ENCODE data around the gene FREM1.

DNA sequence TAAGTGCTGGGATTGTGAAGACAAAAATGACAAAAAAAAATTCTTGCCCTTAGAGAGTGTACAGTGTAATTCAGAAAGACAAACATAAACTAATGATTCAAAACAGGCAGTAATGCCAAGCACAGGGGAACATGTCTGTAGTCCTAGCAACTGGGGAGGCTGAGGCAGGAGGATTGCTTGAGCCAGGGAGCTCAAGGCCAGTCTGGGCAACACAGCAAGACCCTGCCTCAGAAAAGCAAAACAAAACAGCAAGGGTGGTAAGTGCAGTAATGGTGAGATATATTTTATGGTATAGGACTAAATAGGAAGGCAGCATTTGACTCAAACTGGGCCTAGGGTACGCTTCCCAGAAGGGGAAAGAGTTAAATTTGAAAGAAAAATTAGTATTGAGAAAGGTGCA is 18.9 kb downstream of the FREM1 start:
- TF ChIP-seq CTCF (IDR thresholded peaks at IDR 0.05; ENCODE audit: insufficient read depth, low read depth, low read length), result no peak
- no peak for TF ChIP-seq EZH2 (IDR thresholded peaks at IDR 0.05; ENCODE audit: insufficient read depth, low read length)
